Caki2 (cell line): ENCODE data around the gene GRAMD2A. TPM values are rescaled to one million over a fixed set of nuclear protein-coding genes. Genes with fewer than 3 reads are reported as not detected.

Experiments used
- DNase-seq: peaks from one replicate; pipeline ENCODE4 v3.0.0-alpha.2; 2015; ENCODE audit warnings: low read depth
- in situ Hi-C: cut with HindIII; loops from 2 replicates; pipeline ENCODE4 v1.10.0; 2016; ENCODE audit warnings: low sequenced_read_pairs, low pct_unique_long_range_greater_than_20kb, mixed read lengths
- total RNA-seq: library from RNA; depleted of rRNA; stranded (reverse); fragments of >200 nt; shearing (Covaris generic); gene quantifications from 2 replicates; pipeline ENCODE4 v1.2.3, GENCODE V29; 2014; ENCODE audit warnings: low replicate concordance

Gene GRAMD2A
- total RNA-seq, 1 experiment from 2014 or later: 0.47 TPM

GRCh38 chr15:72223278-72223677, 25.7 kb upstream of the GRAMD2A start:
- DNase-seq: no peak
- in situ Hi-C loops: no loop called here

GRCh38 chr15:72222393-72222792, 24.8 kb upstream of the GRAMD2A start:
- DNase-seq: peak; percentile 75
- in situ Hi-C loops: no loop called here

- DNase-seq: no peak
- in situ Hi-C loops: no loop called here
Measured at GRCh38 chr15:72220687-72221086, 23.1 kb upstream of the GRAMD2A start.

- no peak for DNase-seq
- in situ Hi-C loops: no loop called here
Measured at GRCh38 chr15:72217216-72217615, 19.6 kb upstream of the GRAMD2A start.

GRCh38 chr15:72216079-72216478, 18.5 kb upstream of the GRAMD2A start:
- DNase-seq: no peak
- in situ Hi-C loops: no loop called here

- in situ Hi-C loops: no loop called here
- DNase-seq: no peak
Measured at GRCh38 chr15:72207558-72208085, 10.0 kb upstream of the GRAMD2A start.

GRCh38 chr15:72206677-72207000, 9.1 kb upstream of the GRAMD2A start:
- in situ Hi-C loops: no loop called here
- DNase-seq: no peak

- in situ Hi-C loops: no loop called here
- DNase-seq: no peak
Measured at GRCh38 chr15:72205896-72206676, 8.5 kb upstream of the GRAMD2A start.

- no peak for DNase-seq
- in situ Hi-C loops: no loop called here
Measured at GRCh38 chr15:72205273-72205672, 7.7 kb upstream of the GRAMD2A start.

- peak; percentile 90 for DNase-seq
- in situ Hi-C loops: no loop called here
Measured at GRCh38 chr15:72203507-72203837, 5.9 kb upstream of the GRAMD2A start.

- in situ Hi-C loops: no loop called here
- DNase-seq: no peak
Measured at GRCh38 chr15:72202801-72203506, 5.4 kb upstream of the GRAMD2A start.

GRCh38 chr15:72202302-72202701, 4.7 kb upstream of the GRAMD2A start:
- DNase-seq: no peak
- in situ Hi-C loops: no loop called here

- in situ Hi-C loops: no loop called here
- no peak for DNase-seq
Measured at GRCh38 chr15:72201391-72201921, 3.9 kb upstream of the GRAMD2A start.

GRCh38 chr15:72200395-72201237, 3.0 kb upstream of the GRAMD2A start:
- no peak for DNase-seq
- in situ Hi-C loops: no loop called here

GRCh38 chr15:72199721-72200212, 2.2 kb upstream of the GRAMD2A start:
- in situ Hi-C loops: no loop called here
- peak; percentile 76 for DNase-seq

GRCh38 chr15:72199205-72199515, 1.6 kb upstream of the GRAMD2A start:
- in situ Hi-C loops: no loop called here
- DNase-seq: no peak

- peak; percentile 49 for DNase-seq
- in situ Hi-C loops: no loop called here
Measured at GRCh38 chr15:72198356-72199204, 993 bp upstream of the GRAMD2A start.

- in situ Hi-C loops: no loop called here
- no peak for DNase-seq
Measured at GRCh38 chr15:72197041-72197459, 537 bp downstream of the GRAMD2A start.
